ENCODE results near the gene PROX1. TPM values are rescaled to one million over a fixed set of nuclear protein-coding genes. Genes with fewer than 3 reads are reported as not detected.

The PROX1 gene
- total RNA-seq, 1 experiment from 2014 or later, result 3.8 TPM

DNA sequence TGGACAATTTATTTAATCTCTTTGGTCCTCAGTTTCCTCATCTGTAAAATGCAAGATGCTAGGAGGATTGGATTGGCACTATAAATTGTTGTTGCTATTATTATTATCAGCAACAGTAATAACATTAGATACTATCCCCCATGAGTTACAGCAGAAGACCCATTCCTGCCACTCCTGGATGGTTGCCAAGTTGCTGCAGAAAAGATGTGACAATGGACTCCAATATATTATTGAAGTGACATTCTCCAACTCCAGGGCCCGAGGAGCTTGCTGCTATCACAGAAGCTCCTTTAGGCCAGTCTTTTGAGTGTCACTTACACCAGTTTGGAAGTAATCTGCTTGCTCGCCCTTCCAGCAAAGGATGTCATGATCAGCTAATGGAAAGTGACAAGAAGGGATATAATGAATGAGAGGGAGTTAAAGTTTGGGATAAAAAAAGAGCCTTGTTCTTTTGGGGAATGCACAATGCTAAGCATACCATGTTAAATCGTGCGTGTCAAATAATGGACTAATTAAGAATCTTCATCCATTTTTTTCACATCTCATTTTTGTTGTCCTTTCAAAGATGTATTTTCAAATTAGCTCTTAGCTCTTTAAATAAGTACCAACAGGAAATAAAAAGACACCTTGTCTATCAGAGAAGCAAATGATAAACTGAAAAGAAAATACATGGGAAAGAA lies 19.5 kb upstream of the PROX1 start (continued):
- TF ChIP-seq, protein P1, sequence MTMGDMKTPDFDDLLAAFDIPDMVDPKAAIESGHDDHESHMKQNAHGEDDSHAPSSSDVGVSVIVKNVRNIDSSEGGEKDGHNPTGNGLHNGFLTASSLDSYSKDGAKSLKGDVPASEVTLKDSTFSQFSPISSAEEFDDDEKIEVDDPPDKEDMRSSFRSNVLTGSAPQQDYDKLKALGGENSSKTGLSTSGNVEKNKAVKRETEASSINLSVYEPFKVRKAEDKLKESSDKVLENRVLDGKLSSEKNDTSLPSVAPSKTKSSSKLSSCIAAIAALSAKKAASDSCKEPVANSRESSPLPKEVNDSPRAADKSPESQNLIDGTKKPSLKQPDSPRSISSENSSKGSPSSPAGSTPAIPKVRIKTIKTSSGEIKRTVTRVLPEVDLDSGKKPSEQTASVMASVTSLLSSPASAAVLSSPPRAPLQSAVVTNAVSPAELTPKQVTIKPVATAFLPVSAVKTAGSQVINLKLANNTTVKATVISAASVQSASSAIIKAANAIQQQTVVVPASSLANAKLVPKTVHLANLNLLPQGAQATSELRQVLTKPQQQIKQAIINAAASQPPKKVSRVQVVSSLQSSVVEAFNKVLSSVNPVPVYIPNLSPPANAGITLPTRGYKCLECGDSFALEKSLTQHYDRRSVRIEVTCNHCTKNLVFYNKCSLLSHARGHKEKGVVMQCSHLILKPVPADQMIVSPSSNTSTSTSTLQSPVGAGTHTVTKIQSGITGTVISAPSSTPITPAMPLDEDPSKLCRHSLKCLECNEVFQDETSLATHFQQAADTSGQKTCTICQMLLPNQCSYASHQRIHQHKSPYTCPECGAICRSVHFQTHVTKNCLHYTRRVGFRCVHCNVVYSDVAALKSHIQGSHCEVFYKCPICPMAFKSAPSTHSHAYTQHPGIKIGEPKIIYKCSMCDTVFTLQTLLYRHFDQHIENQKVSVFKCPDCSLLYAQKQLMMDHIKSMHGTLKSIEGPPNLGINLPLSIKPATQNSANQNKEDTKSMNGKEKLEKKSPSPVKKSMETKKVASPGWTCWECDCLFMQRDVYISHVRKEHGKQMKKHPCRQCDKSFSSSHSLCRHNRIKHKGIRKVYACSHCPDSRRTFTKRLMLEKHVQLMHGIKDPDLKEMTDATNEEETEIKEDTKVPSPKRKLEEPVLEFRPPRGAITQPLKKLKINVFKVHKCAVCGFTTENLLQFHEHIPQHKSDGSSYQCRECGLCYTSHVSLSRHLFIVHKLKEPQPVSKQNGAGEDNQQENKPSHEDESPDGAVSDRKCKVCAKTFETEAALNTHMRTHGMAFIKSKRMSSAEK (CRISPR knock-in tag; IDR thresholded peaks at IDR 0.05; ENCODE audit: borderline replicate concordance), result no peak
- TF ChIP-seq SOX15 (CRISPR knock-in tag; IDR thresholded peaks at IDR 0.05), result no peak
- TF ChIP-seq, protein P2, sequence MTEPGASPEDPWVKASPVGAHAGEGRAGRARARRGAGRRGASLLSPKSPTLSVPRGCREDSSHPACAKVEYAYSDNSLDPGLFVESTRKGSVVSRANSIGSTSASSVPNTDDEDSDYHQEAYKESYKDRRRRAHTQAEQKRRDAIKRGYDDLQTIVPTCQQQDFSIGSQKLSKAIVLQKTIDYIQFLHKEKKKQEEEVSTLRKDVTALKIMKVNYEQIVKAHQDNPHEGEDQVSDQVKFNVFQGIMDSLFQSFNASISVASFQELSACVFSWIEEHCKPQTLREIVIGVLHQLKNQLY (CRISPR knock-in tag; IDR thresholded peaks at IDR 0.05), result no peak
- TF ChIP-seq, protein P3, sequence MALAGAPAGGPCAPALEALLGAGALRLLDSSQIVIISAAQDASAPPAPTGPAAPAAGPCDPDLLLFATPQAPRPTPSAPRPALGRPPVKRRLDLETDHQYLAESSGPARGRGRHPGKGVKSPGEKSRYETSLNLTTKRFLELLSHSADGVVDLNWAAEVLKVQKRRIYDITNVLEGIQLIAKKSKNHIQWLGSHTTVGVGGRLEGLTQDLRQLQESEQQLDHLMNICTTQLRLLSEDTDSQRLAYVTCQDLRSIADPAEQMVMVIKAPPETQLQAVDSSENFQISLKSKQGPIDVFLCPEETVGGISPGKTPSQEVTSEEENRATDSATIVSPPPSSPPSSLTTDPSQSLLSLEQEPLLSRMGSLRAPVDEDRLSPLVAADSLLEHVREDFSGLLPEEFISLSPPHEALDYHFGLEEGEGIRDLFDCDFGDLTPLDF (CRISPR knock-in tag; IDR thresholded peaks at IDR 0.05), result no peak
- no peak for TF ChIP-seq CBFB (CRISPR knock-in tag; IDR thresholded peaks at IDR 0.05; ENCODE audit: low read depth)

DNA sequence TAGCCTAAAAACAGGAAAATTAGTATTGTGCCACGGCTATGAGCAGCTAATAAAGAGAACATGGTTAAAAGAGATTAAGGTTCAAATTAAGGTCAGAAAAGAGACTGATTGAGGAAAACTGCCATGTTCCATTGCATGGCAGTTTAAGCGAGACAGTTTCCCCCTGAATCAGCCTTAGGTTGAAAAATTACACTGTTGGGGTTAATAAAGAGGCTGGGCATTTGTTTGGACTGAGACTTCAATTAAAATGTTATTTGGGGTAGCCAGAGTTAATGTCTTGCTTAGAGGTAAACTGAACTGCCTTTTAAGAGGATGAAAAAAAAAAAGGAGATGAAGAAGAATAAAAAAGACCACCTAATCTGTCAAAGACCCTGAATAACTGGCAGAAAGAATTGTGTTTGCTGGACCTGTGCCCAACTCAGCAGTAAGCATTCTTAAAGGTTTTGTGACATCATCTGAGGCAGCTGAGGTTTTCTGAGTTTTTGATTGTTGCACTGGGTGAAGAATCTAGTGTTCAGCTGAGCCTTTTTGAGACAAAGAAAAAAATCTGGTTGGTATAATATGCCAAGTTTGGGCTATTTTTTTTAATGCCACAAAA lies 17.7 kb upstream of the PROX1 start:
- DNase-seq (ENCODE audit: low spot score) (no peak), ATAC-seq (no peak)
- peaks cover 4% of the 10 kb centered on the region; the same call in 1 of the 2 replicates for H3K27me3 Mint-ChIP-seq (ENCODE audit: low read depth)
- no peaks in the 10 kb centered on the region for H3K9me3 Mint-ChIP-seq
- H3K36me3 Mint-ChIP-seq, result no peaks in the 10 kb centered on the region
- H3K4me1 Mint-ChIP-seq, result no peaks in the 10 kb centered on the region
- H3K4me3 Mint-ChIP-seq, result no peak overlapping the region
- ChIA-PET CTCF (no interaction called here), POLR2A (no interaction called here)
- no peak overlapping the region for H3K27ac Mint-ChIP-seq
- TF ChIP-seq, protein P2 (CRISPR knock-in tag; IDR thresholded peaks at IDR 0.05), result no peak
- TF ChIP-seq, protein P4, sequence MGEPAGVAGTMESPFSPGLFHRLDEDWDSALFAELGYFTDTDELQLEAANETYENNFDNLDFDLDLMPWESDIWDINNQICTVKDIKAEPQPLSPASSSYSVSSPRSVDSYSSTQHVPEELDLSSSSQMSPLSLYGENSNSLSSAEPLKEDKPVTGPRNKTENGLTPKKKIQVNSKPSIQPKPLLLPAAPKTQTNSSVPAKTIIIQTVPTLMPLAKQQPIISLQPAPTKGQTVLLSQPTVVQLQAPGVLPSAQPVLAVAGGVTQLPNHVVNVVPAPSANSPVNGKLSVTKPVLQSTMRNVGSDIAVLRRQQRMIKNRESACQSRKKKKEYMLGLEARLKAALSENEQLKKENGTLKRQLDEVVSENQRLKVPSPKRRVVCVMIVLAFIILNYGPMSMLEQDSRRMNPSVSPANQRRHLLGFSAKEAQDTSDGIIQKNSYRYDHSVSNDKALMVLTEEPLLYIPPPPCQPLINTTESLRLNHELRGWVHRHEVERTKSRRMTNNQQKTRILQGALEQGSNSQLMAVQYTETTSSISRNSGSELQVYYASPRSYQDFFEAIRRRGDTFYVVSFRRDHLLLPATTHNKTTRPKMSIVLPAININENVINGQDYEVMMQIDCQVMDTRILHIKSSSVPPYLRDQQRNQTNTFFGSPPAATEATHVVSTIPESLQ (CRISPR knock-in tag; IDR thresholded peaks at IDR 0.05), result no peak
- no peak for TF ChIP-seq PRRX2 (CRISPR knock-in tag; IDR thresholded peaks at IDR 0.05)
- no peak for TF ChIP-seq FOXP1 (CRISPR knock-in tag; IDR thresholded peaks at IDR 0.05; ENCODE audit: borderline replicate concordance)
- no peak for TF ChIP-seq SMAD3 (CRISPR knock-in tag; IDR thresholded peaks at IDR 0.05; ENCODE audit: borderline replicate concordance)
- TF ChIP-seq ZNF263 (CRISPR knock-in tag; IDR thresholded peaks at IDR 0.05; ENCODE audit: low read depth), result no peak
- TF ChIP-seq, protein P5, sequence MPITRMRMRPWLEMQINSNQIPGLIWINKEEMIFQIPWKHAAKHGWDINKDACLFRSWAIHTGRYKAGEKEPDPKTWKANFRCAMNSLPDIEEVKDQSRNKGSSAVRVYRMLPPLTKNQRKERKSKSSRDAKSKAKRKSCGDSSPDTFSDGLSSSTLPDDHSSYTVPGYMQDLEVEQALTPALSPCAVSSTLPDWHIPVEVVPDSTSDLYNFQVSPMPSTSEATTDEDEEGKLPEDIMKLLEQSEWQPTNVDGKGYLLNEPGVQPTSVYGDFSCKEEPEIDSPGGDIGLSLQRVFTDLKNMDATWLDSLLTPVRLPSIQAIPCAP (CRISPR knock-in tag; IDR thresholded peaks at IDR 0.05), result no peak
- no peak for TF ChIP-seq ZNF423 (CRISPR knock-in tag; IDR thresholded peaks at IDR 0.05)
- TF ChIP-seq MXD4 (CRISPR knock-in tag; IDR thresholded peaks at IDR 0.05; ENCODE audit: borderline replicate concordance), result no peak
- TF ChIP-seq TEAD1 (CRISPR knock-in tag; IDR thresholded peaks at IDR 0.05), result no peak
- TF ChIP-seq SP1 (CRISPR knock-in tag; conservative IDR thresholded peaks at IDR 0.05), result no peak
- TF ChIP-seq, protein P6, sequence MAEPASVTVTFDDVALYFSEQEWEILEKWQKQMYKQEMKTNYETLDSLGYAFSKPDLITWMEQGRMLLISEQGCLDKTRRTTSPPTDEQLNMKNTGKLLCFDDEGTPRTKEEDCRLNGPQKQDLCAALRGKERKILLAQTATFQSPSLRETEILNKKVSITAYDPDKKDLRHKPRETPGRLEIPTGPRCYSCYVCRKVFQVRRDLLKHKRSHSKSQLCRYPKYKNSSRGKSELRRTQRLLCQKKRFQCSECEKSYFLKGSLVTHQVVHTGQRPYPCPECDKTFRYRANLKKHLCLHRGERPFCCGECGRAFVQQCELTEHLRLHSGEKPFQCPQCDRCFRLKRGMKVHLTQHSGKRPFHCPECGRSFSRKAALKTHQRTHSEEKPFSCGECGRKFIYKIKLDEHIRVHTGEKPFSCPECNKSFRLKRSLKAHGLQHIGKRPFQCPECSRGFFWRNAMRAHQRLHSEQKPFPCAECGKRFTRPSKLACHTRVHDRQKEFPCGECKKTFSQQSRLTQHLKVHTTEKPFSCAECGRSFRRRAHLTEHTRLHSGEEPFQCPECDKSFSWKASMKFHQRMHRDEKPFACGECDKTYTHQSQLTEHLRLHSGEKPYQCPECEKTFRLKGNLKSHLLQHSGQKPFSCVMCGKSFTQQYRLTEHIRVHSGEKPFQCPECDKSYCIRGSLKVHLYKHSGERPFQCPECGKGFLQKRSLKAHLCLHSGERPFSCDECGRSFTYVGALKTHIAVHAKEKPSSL (CRISPR knock-in tag; conservative IDR thresholded peaks at IDR 0.05), result no peak
- TF ChIP-seq ELF4 (CRISPR knock-in tag; IDR thresholded peaks at IDR 0.05; ENCODE audit: low read depth), result no peak
- no peak for TF ChIP-seq TCF7 (CRISPR knock-in tag; IDR thresholded peaks at IDR 0.05; ENCODE audit: low read depth)
- no peak for TF ChIP-seq TEAD4 (CRISPR knock-in tag; IDR thresholded peaks at IDR 0.05)
- TF ChIP-seq, protein P7, sequence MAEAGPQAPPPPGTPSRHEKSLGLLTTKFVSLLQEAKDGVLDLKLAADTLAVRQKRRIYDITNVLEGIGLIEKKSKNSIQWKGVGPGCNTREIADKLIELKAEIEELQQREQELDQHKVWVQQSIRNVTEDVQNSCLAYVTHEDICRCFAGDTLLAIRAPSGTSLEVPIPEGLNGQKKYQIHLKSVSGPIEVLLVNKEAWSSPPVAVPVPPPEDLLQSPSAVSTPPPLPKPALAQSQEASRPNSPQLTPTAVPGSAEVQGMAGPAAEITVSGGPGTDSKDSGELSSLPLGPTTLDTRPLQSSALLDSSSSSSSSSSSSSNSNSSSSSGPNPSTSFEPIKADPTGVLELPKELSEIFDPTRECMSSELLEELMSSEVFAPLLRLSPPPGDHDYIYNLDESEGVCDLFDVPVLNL (CRISPR knock-in tag; IDR thresholded peaks at IDR 0.05; ENCODE audit: borderline replicate concordance, low read depth), result no peak

All from WTC11 (cell line).